Measurements from ENCODE around the gene CDYL. TPM values are rescaled to one million over a fixed set of nuclear protein-coding genes. Genes with fewer than 3 reads are reported as not detected.

CDYL gene
- polyA plus RNA-seq, 3 donors, result 27.2 to 30.3 (median 27.4) TPM

GRCh38 chr6:4929097-4929718, 153.0 kb downstream of the CDYL start:
- no peak for DNase-seq (ENCODE audit: low read depth in 3 of 3, low spot score in 2 of 3)

GRCh38 chr6:4930025-4930691, 154.0 kb downstream of the CDYL start:
- DNase-seq (ENCODE audit: low read depth in 3 of 3, low spot score in 2 of 3), result no peak

- DNase-seq (ENCODE audit: low read depth in 3 of 3, low spot score in 2 of 3), result no peak
Measured at GRCh38 chr6:4931530-4932227, 155.5 kb downstream of the CDYL start.

GRCh38 chr6:4932228-4932903, 156.2 kb downstream of the CDYL start:
- DNase-seq (ENCODE audit: low read depth in 3 of 3, low spot score in 2 of 3), result no peak

- no peak for DNase-seq (ENCODE audit: low read depth in 3 of 3, low spot score in 2 of 3)
Measured at GRCh38 chr6:4935486-4935885, 159.3 kb downstream of the CDYL start.

- DNase-seq (ENCODE audit: low read depth in 3 of 3, low spot score in 2 of 3), result no peak
Measured at GRCh38 chr6:4935975-4936680, 159.9 kb downstream of the CDYL start.

- DNase-seq (ENCODE audit: low read depth in 3 of 3, low spot score in 2 of 3), result no peak
Measured at GRCh38 chr6:4936681-4937041, 160.5 kb downstream of the CDYL start.

GRCh38 chr6:4937414-4937813, 161.2 kb downstream of the CDYL start:
- no peak for DNase-seq (ENCODE audit: low read depth in 3 of 3, low spot score in 2 of 3)

GRCh38 chr6:4939241-4939640, 163.0 kb downstream of the CDYL start:
- DNase-seq (ENCODE audit: low read depth in 3 of 3, low spot score in 2 of 3), result no peak

GRCh38 chr6:4940416-4940815, 164.2 kb downstream of the CDYL start:
- DNase-seq (ENCODE audit: low read depth in 3 of 3, low spot score in 2 of 3), result no peak

GRCh38 chr6:4941782-4942672, 165.8 kb downstream of the CDYL start:
- DNase-seq (ENCODE audit: low read depth in 3 of 3, low spot score in 2 of 3), result no peak

GRCh38 chr6:4942673-4943009, 166.4 kb downstream of the CDYL start:
- DNase-seq (ENCODE audit: low read depth in 3 of 3, low spot score in 2 of 3), result no peak

GRCh38 chr6:4943716-4944115, 167.5 kb downstream of the CDYL start:
- DNase-seq (ENCODE audit: low read depth in 3 of 3, low spot score in 2 of 3), result no peak

- no peak for DNase-seq (ENCODE audit: low read depth in 3 of 3, low spot score in 2 of 3)
Measured at GRCh38 chr6:4944325-4944724, 168.1 kb downstream of the CDYL start.

- no peak for DNase-seq (ENCODE audit: low read depth in 3 of 3, low spot score in 2 of 3)
Measured at GRCh38 chr6:4946521-4946920, 170.3 kb downstream of the CDYL start.

- no peak for DNase-seq (ENCODE audit: low read depth in 3 of 3, low spot score in 2 of 3)
Measured at GRCh38 chr6:4947716-4948115, 171.5 kb downstream of the CDYL start.

GRCh38 chr6:4948781-4949450, 172.7 kb downstream of the CDYL start:
- no peak for DNase-seq (ENCODE audit: low read depth in 3 of 3, low spot score in 2 of 3)

- no peak for DNase-seq (ENCODE audit: low read depth in 3 of 3, low spot score in 2 of 3)
Measured at GRCh38 chr6:4950076-4950475, 173.9 kb downstream of the CDYL start.

GRCh38 chr6:4950836-4951533, 174.8 kb downstream of the CDYL start:
- no peak for DNase-seq (ENCODE audit: low read depth in 3 of 3, low spot score in 2 of 3)

All from right renal cortex interstitium (tissue), 3 donors.